ENCODE results near the gene ATP10B.

- TF ChIP-seq PAX5 (IDR thresholded peaks at IDR 0.05; ENCODE audit: insufficient read depth, low read length, severe bottlenecking) (no peak), POLR2A (IDR thresholded peaks at IDR 0.05; ENCODE audit: low read depth, low read length) (no peak), TAF1 (IDR thresholded peaks at IDR 0.05; ENCODE audit: low read depth, low read length) (no peak)
Observed at GRCh38 chr5:160774666-160775315, 77.2 kb downstream of the ATP10B start.

Measured in GM12891 (cell line).